IMR-90 (cell line): Measurements from ENCODE around the gene CCDC107. TPM values are rescaled to one million over a fixed set of nuclear protein-coding genes. Genes with fewer than 3 reads are reported as not detected.

Source experiments
- ATAC-seq: fragments of 200-7000 bp; cut with Tn5 transposase; 2 replicates; pipeline ENCODE4 v1.9.1; 2020; ENCODE audit warnings: low read depth, mild to moderate bottlenecking, moderate library complexity
- BruUV-seq: library from RNA; stranded (reverse); fragments of 400-500 nt; replicated peaks from 2 replicates; lab custom pipeline; 2021; lab: Mats Ljungman, UMichigan
- CTCF ChIA-PET: fragments of 300-600 bp; formaldehyde crosslinking; extraction: SDS; loops from one replicate; lab custom pipeline; 2021; ENCODE audit warnings: antibody characterized with exemption; lab: Yijun Ruan, JAX
- POLR2A ChIA-PET: fragments of 300-600 bp; sonication (Branson Sonifier 250); formaldehyde crosslinking; loops from one replicate; lab custom pipeline; 2022; ENCODE audit warnings: antibody characterized with exemption; ENCODE audit not compliant: unreplicated experiment; lab: Charles Lee
- DNase-seq: peaks from one replicate; pipeline ENCODE4 v3.0.0; 2013
- H2AFZ ChIP-seq: replicated peaks from 2 replicates; pipeline ENCODE3; 2013; ENCODE audit warnings: low read length, mild to moderate bottlenecking; ENCODE audit not compliant: poor library complexity
- H2AK5ac ChIP-seq: 2 replicates; pipeline ENCODE4 v1.6.1; 2013; ENCODE audit warnings: low read depth, low read length, inconsistent platforms
- H2AK9ac ChIP-seq: replicated peaks from 2 replicates; pipeline ENCODE3; 2013; ENCODE audit warnings: mild to moderate bottlenecking, low read depth, low read length, moderate library complexity; ENCODE audit not compliant: poor library complexity
- H2BK120ac ChIP-seq: 2 replicates; pipeline ENCODE4 v1.6.1; 2013; ENCODE audit warnings: low read depth, low read length, inconsistent platforms
- H2BK15ac ChIP-seq: 3 replicates; pipeline ENCODE4 v1.6.1; 2013; ENCODE audit warnings: low read depth, low read length, inconsistent platforms
- H2BK20ac ChIP-seq: 2 replicates; pipeline ENCODE4 v1.6.1; 2013; ENCODE audit warnings: low read depth, mild to moderate bottlenecking, inconsistent platforms, low read length, moderate library complexity
- H2BK5ac ChIP-seq: 2 replicates; pipeline ENCODE4 v1.6.1; 2013; ENCODE audit warnings: mild to moderate bottlenecking, low read depth, low read length, inconsistent platforms; ENCODE audit not compliant: poor library complexity, severe bottlenecking
- H3K14ac ChIP-seq: replicated peaks from 2 replicates; pipeline ENCODE4 v1.6.1; 2013; ENCODE audit warnings: low read depth, low read length, inconsistent platforms
- H3K18ac ChIP-seq: 2 replicates; pipeline ENCODE4 v1.6.1; 2013; ENCODE audit warnings: low read depth, low read length, control low read depth
- H3K23ac ChIP-seq: 2 replicates; pipeline ENCODE4 v1.6.1; 2013; ENCODE audit warnings: low read depth, low read length, inconsistent platforms
- H3K27ac ChIP-seq: 2 replicates; pipeline ENCODE4 v1.5.1; 2013; ENCODE audit warnings: mild to moderate bottlenecking, control low read depth, low read length; ENCODE audit not compliant: insufficient read depth
- H3K27me3 ChIP-seq: 2 replicates; pipeline ENCODE4 v1.6.1; 2013; ENCODE audit warnings: low read length; ENCODE audit not compliant: control insufficient read depth, insufficient read depth
- H3K36me3 ChIP-seq: 2 replicates; pipeline ENCODE4 v1.6.1; 2013; ENCODE audit warnings: low read length, mixed read lengths; ENCODE audit not compliant: control insufficient read depth, insufficient read depth
- H3K4ac ChIP-seq: 2 replicates; pipeline ENCODE4 v1.6.1; 2013; ENCODE audit warnings: low read depth, low read length, inconsistent platforms
- H3K4me1 ChIP-seq: 2 replicates; pipeline ENCODE4 v1.6.1; 2013; ENCODE audit warnings: low read length, mixed read lengths; ENCODE audit not compliant: control insufficient read depth, insufficient read depth
- H3K4me2 ChIP-seq: 2 replicates; pipeline ENCODE4 v1.6.1; 2013; ENCODE audit warnings: low read depth, mild to moderate bottlenecking, control low read depth, low read length, moderate library complexity
- H3K4me3 ChIP-seq: 2 replicates; pipeline ENCODE4 v1.5.1; 2013; ENCODE audit warnings: low read depth, mild to moderate bottlenecking, control low read depth, low read length, moderate library complexity; ENCODE audit not compliant: insufficient read depth
- H3K56ac ChIP-seq: 2 replicates; pipeline ENCODE4 v1.6.1; 2013; ENCODE audit warnings: low read length, inconsistent platforms; ENCODE audit not compliant: insufficient read depth; ENCODE audit errors: extremely low read depth
- H3K79me1 ChIP-seq, 2 experiments: 2 replicates each; pipeline ENCODE4 v1.6.1; 2013; ENCODE audit warnings: low read length in 2 of 2, inconsistent platforms in 1 of 2, low read depth in 1 of 2
- H3K9ac ChIP-seq: 2 replicates; pipeline ENCODE4 v1.6.1; 2013; ENCODE audit warnings: low read depth, low read length, control low read depth
- H3K9me1 ChIP-seq: 2 replicates; pipeline ENCODE4 v1.6.1; 2013; ENCODE audit warnings: low read length, inconsistent platforms; ENCODE audit not compliant: insufficient read depth
- H3K9me3 ChIP-seq: 2 replicates; pipeline ENCODE4 v1.6.1; 2013; ENCODE audit warnings: low read length; ENCODE audit not compliant: control insufficient read depth, insufficient read depth
- H4K20me1 ChIP-seq: 2 replicates; pipeline ENCODE4 v1.6.1; 2013; ENCODE audit warnings: low read length, inconsistent platforms; ENCODE audit not compliant: insufficient read depth
- H4K5ac ChIP-seq: 2 replicates; pipeline ENCODE4 v1.6.1; 2013; ENCODE audit warnings: mild to moderate bottlenecking, low read depth, low read length, control low read depth
- H4K8ac ChIP-seq, 2 experiments: 2 replicates each; pipeline ENCODE4 v1.6.1; 2013; ENCODE audit warnings: low read depth in 2 of 2, low read length in 2 of 2, control low read depth in 1 of 2, inconsistent platforms in 1 of 2
- H4K91ac ChIP-seq: 2 replicates; pipeline ENCODE4 v1.6.1; 2013; ENCODE audit warnings: low read depth, low read length, inconsistent platforms; ENCODE audit not compliant: insufficient read depth
- BHLHE40 ChIP-seq: fragments of 150-350 bp; IDR thresholded peaks from 2 replicates; pipeline ENCODE4 v1.6.1; 2016; ENCODE audit warnings: mild to moderate bottlenecking, low read depth, low read length
- CEBPB ChIP-seq: IDR thresholded peaks from 2 replicates; pipeline ENCODE4 v1.6.1; 2012; ENCODE audit warnings: low read depth, low read length, improper control_type of control experiment
- CHD1 ChIP-seq: IDR thresholded peaks from 2 replicates; pipeline ENCODE4 v1.6.1; 2012; ENCODE audit warnings: low read depth, low read length, improper control_type of control experiment
- FOS ChIP-seq: fragments of 150-350 bp; IDR thresholded peaks from 2 replicates; pipeline ENCODE4 v1.6.1; 2016; ENCODE audit warnings: low read depth, low read length
- MAFK ChIP-seq: IDR thresholded peaks from 2 replicates; pipeline ENCODE4 v1.6.1; 2012; ENCODE audit warnings: low read depth, low read length, improper control_type of control experiment
- MAZ ChIP-seq: IDR thresholded peaks from 2 replicates; pipeline ENCODE4 v1.6.1; 2012; ENCODE audit warnings: low read depth, mild to moderate bottlenecking, low read length, improper control_type of control experiment, moderate library complexity, borderline replicate concordance
- MXI1 ChIP-seq: IDR thresholded peaks from 2 replicates; pipeline ENCODE4 v1.6.1; 2012; ENCODE audit warnings: low read depth, mild to moderate bottlenecking, low read length, moderate library complexity, borderline replicate concordance
- POLR2A ChIP-seq: IDR thresholded peaks from 2 replicates; pipeline ENCODE4 v1.6.1; 2012; ENCODE audit warnings: mild to moderate bottlenecking, low read depth, low read length
- RCOR1 ChIP-seq: IDR thresholded peaks from 2 replicates; pipeline ENCODE4 v1.6.1; 2012; ENCODE audit warnings: mild to moderate bottlenecking, low read length, improper control_type of control experiment; ENCODE audit not compliant: insufficient replicate concordance
- SMC3 ChIP-seq: fragments of 150-350 bp; IDR thresholded peaks from 2 replicates; pipeline ENCODE4 v1.6.1; 2016; ENCODE audit warnings: low read depth, mild to moderate bottlenecking, antibody characterized with exemption, low read length, moderate library complexity
- WGBS, 2 experiments: methylation state at CpG; one replicate each; pipeline versions ENCODE4 v1.1.5 to v1.1.7; 2013; ENCODE audit warnings: missing lambda C conversion rate in 2 of 2; ENCODE audit not compliant: insufficient read length in 1 of 2; ENCODE audit errors: extremely low coverage in 2 of 2; 5-methylcytosine and 5-hydroxymethylcytosine counted together
- dilution Hi-C: fragments of 300-500 bp; cut with HindIII; formaldehyde crosslinking; loops from one replicate; pipeline ENCODE4 v1.14.3; 2018; ENCODE audit warnings: low sequenced_read_pairs; ENCODE audit not compliant: unreplicated experiment
- in situ Hi-C: fragments of 300-500 bp; cut with MboI; formaldehyde crosslinking; loops from 3 replicates; pipeline ENCODE4 v1.14.3; 2019; ENCODE audit warnings: low sequenced_read_pairs, inconsistent platforms, mixed read lengths
- intact Hi-C: fragments of 100-400 bp; cut with micrococcal nuclease; formaldehyde crosslinking; loops from 2 replicates; pipeline ENCODE4 v1.10.0; 2022
- polyA plus RNA-seq, 3 experiments: library from polyadenylated mRNA; depleted of rRNA; stranded (reverse); fragments of >200 nt; gene quantifications; 2 replicates each; pipeline ENCODE4 v1.2.3, GENCODE V29; 2012; ENCODE audit warnings: low replicate concordance in 1 of 3
- total RNA-seq: library from RNA; depleted of rRNA; stranded (reverse); fragments of >200 nt; gene quantifications from 2 replicates; pipeline ENCODE4 v1.2.3, GENCODE V29; 2012
- TF ChIP-seq, protein P1 (sequence below): fragments of 150-350 bp; IDR thresholded peaks from 2 replicates; pipeline ENCODE4 v1.6.1; 2016; ENCODE audit warnings: low read depth, mild to moderate bottlenecking, low read length, moderate library complexity, borderline replicate concordance
- TF ChIP-seq, protein P2 (sequence below): fragments of 150-350 bp; IDR thresholded peaks from 2 replicates; pipeline ENCODE4 v1.6.1; 2017; ENCODE audit warnings: mild to moderate bottlenecking, antibody characterized with exemption, low read length, low read depth

CCDC107 gene
- total and polyA plus RNA-seq, 2 of the 4 experiments (the other 2 are of a cell fraction): 6.8 to 21.1 TPM

DNA sequence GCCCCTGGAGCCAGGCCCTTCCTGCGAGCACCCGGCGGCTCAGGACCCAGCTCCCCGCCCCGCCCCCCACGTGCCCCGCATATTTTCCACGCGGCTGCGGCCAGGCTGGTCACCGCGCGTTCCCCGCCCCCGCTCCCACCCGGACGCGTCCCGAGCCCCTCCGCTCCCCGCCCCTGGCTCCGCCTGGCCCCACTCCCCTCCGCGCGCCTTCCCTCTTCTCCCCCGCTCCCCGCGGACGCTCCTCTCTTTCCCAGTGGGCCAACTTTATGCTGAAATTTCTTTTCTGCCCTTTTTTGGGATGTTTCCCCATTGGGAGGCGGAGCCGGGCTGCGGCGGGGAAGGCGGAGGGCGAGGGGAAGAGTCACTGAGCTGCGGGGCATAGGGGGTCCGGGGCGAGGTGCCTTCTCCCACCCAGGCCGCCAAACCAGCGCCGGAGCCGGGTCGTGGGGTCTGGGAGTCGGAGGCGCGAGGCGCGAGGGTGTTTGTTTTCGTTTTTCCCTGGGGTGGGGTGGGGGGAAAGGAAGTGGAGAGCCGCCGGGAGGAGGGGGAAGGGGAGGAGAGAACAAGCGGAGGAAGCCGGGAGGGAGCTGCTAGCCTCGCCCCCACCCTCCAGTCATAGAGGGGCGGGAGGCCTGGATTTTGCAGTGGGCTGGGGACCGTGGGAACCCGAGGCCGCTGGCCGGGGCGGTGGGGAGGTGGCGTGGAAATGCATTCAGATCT, 32.7 kb downstream of the CCDC107 start:
- H3K9ac ChIP-seq: peak overlapping the region; percentile 95
- peak overlapping the region; percentile 84 for H3K23ac ChIP-seq
- peaks cover 40% of the 10 kb centered on the region for H4K20me1 ChIP-seq
- DNase-seq: peak; percentile 75
- 0% methylated on average over 4 of the region's 61 CpGs; no CpG with 5 or more reads in 1 of the 2 experiments for WGBS, 2 experiments
- peak overlapping the region; percentile 91 for H3K14ac ChIP-seq
- no peak for TF ChIP-seq CHD1
- TF ChIP-seq MXI1: no peak
- no peak for TF ChIP-seq SMC3
- TF ChIP-seq CEBPB: peak; percentile 46
- TF ChIP-seq FOS: no peak
- peak; percentile 35; the same call in 1 of the 2 replicates for TF ChIP-seq POLR2A
- no peak for TF ChIP-seq MAFK
- no peak for TF ChIP-seq BHLHE40
- no peak for TF ChIP-seq RCOR1
- peak; percentile 83; the same call in 1 of the 2 replicates for TF ChIP-seq MAZ
- TF ChIP-seq, protein P1, sequence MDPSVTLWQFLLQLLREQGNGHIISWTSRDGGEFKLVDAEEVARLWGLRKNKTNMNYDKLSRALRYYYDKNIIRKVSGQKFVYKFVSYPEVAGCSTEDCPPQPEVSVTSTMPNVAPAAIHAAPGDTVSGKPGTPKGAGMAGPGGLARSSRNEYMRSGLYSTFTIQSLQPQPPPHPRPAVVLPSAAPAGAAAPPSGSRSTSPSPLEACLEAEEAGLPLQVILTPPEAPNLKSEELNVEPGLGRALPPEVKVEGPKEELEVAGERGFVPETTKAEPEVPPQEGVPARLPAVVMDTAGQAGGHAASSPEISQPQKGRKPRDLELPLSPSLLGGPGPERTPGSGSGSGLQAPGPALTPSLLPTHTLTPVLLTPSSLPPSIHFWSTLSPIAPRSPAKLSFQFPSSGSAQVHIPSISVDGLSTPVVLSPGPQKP: no peak
- TF ChIP-seq, protein P2, sequence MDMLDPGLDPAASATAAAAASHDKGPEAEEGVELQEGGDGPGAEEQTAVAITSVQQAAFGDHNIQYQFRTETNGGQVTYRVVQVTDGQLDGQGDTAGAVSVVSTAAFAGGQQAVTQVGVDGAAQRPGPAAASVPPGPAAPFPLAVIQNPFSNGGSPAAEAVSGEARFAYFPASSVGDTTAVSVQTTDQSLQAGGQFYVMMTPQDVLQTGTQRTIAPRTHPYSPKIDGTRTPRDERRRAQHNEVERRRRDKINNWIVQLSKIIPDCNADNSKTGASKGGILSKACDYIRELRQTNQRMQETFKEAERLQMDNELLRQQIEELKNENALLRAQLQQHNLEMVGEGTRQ: peak; percentile 40; the same call in 1 of the 2 replicates
- peak overlapping the region; percentile 86 for H4K5ac ChIP-seq
- peak; percentile 55 for ATAC-seq
- peak overlapping the region; percentile 86 for H2BK120ac ChIP-seq
- no peaks in the 10 kb centered on the region for H3K9me3 ChIP-seq
- peak overlapping the region; percentile 99 for H3K4ac ChIP-seq
- intact Hi-C loops (loop anchor here (2.0 to 5.0 kb wide), 2 partner anchors 33 to 38 kb away; partner anchors contain the start of genes CCDC107 and RMRP), in situ Hi-C loops (no loop called here), dilution Hi-C loops (no loop called here)
- peak overlapping the region; percentile 98 for H2BK5ac ChIP-seq
- H3K27me3 ChIP-seq: no peaks in the 10 kb centered on the region
- CTCF ChIA-PET: interaction anchor here (0.7 to 1.2 kb wide), 3 partner anchors 10 to 37 kb away, joined by 3 to 4 read pairs (median 4); no protein-coding TSS in a partner anchor
- H3K4me3 ChIP-seq: peak overlapping the region; percentile 83
- H2AFZ ChIP-seq: peak overlapping the region; percentile 85
- BruUV-seq: no TSS peak
- H3K56ac ChIP-seq: peak overlapping the region; percentile 82
- H3K9me1 ChIP-seq: peaks cover 14% of the 10 kb centered on the region; the same call in 1 of the 2 replicates
- peak overlapping the region; percentile 97 for H2AK5ac ChIP-seq
- POLR2A ChIA-PET: interaction anchor here (0.6 to 2.6 kb wide), 10 partner anchors 8 to 202 kb away, joined by 3 to 25 read pairs (median 4); partner anchors contain the start of genes CREB3 and TLN1
- peak overlapping the region; percentile 77 for H2AK9ac ChIP-seq
- H3K18ac ChIP-seq: peak overlapping the region; percentile 80
- peaks cover 0 to 53% of the 10 kb centered on the region in 2 experiments; a peak in 3 of 4 replicates for H3K79me1 ChIP-seq
- peak overlapping the region; percentile 95; the same call in 2 of the 3 replicates for H2BK15ac ChIP-seq
- H4K8ac ChIP-seq: peak overlapping the region; percentile 93 to 98
- H3K27ac ChIP-seq: peak overlapping the region; percentile 98
- H3K4me2 ChIP-seq: peak overlapping the region; percentile 83
- peaks cover 26% of the 10 kb centered on the region for H3K36me3 ChIP-seq
- peaks cover 20% of the 10 kb centered on the region for H3K4me1 ChIP-seq
- peak overlapping the region; percentile 99 for H4K91ac ChIP-seq
- peak overlapping the region; percentile 30; the same call in 1 of the 2 replicates for H2BK20ac ChIP-seq
